Lung (tissue), 12 donors: Measurements from ENCODE around the gene TMEM9. TPM values are rescaled to one million over a fixed set of nuclear protein-coding genes. Genes with fewer than 3 reads are reported as not detected.

Experiments
- ATAC-seq: fragments of 200-7000 bp; cut with Tn5 transposase; one replicate; pipeline ENCODE4 v1.9.1; 2020; ENCODE audit warnings: moderate number of reproducible peaks; ENCODE audit not compliant: insufficient read depth, low FRiP score
- DNase-seq, 3 donors: peaks; one replicate each; pipeline ENCODE4 v3.0.0-alpha.2; 2013 to 2017
- H3K27ac ChIP-seq, 2 donors: one replicate each; pipeline ENCODE4 v1.5.1; 2013; ENCODE audit warnings: mild to moderate bottlenecking in 2 of 2, moderate library complexity in 2 of 2, control low read depth in 1 of 2, inconsistent platforms in 1 of 2, low read depth in 1 of 2, low read length in 1 of 2
- H3K27me3 ChIP-seq, 3 donors: one replicate each; pipeline ENCODE4 v1.5.1; 2013; ENCODE audit warnings: low read length in 2 of 3; ENCODE audit not compliant: control insufficient read depth in 3 of 3, insufficient read depth in 3 of 3
- H3K36me3 ChIP-seq, 4 donors: one replicate each; pipeline ENCODE4 v1.5.1; 2013; ENCODE audit warnings: low read length in 4 of 4, mild to moderate bottlenecking in 1 of 4, moderate library complexity in 1 of 4; ENCODE audit not compliant: control insufficient read depth in 4 of 4, insufficient read depth in 4 of 4
- H3K4me1 ChIP-seq, 5 donors: one replicate each; pipeline ENCODE4 v1.5.1; 2013; ENCODE audit warnings: low read length in 5 of 5, mild to moderate bottlenecking in 2 of 5, moderate library complexity in 1 of 5; ENCODE audit not compliant: control insufficient read depth in 5 of 5, insufficient read depth in 5 of 5
- H3K4me3 ChIP-seq: one replicate; pipeline ENCODE4 v1.5.1; 2013; ENCODE audit warnings: mild to moderate bottlenecking, control low read depth, moderate library complexity
- H3K9ac ChIP-seq, 2 donors: one replicate each; pipeline ENCODE4 v1.5.1; 2013; ENCODE audit warnings: low read length in 2 of 2, control low read depth in 1 of 2; ENCODE audit not compliant: insufficient read depth in 1 of 2
- H3K9me3 ChIP-seq, 4 donors: one replicate each; pipeline ENCODE4 v1.5.1; 2013; ENCODE audit warnings: low read length in 3 of 4, mild to moderate bottlenecking in 1 of 4, moderate library complexity in 1 of 4; ENCODE audit not compliant: control insufficient read depth in 4 of 4, insufficient read depth in 3 of 4
- CTCF ChIP-seq: IDR thresholded peaks from 2 replicates; pipeline ENCODE4 v1.5.1; 2012; ENCODE audit warnings: mild to moderate bottlenecking; ENCODE audit errors: control extremely low read depth, extremely low read depth
- WGBS, 2 donors: extraction: QIAGEN DNeasy Blood & Tissue Kit; methylation state at CpG; one replicate each; pipeline ENCODE4 v1.1.7; 2013; 5-methylcytosine and 5-hydroxymethylcytosine counted together
- polyA plus RNA-seq, 2 donors: library from polyadenylated mRNA; stranded (reverse); fragments of 200-250 nt; gene quantifications; one replicate each; pipeline ENCODE4 v1.2.1, GENCODE V29; 2013
- total RNA-seq, 2 donors: library from RNA; depleted of rRNA in 1 of 2; stranded (reverse); fragments of >200 nt in 1 of 2; gene quantifications; one replicate each; pipeline ENCODE4 v1.2.1, GENCODE V29; 2014 to 2021
- donor health status: control.
- donor health status: control.
- donor health status: Bipolar disorder and iron deficiency.
- donor health status: healthy.
- donor health status: DM: yes; HTN: yes; CAD: no.

Gene TMEM9
- total and polyA plus RNA-seq, 4 donors: 64.8 to 89.7 (median 77.6) TPM

- Histone ChIP-seq H3K4me1 (peaks cover 0 to 16% (median 0%) of the 10 kb centered on the region in 5 donors), H3K4me3 (no peak overlapping the region), H3K27ac (no peak overlapping the region), H3K9ac (no peak overlapping the region), H3K9me3 (no peaks in the 10 kb centered on the region), H3K36me3 (no peaks in the 10 kb centered on the region), H3K27me3 (no peaks in the 10 kb centered on the region)
- ATAC-seq: no peak
- TF ChIP-seq CTCF: no peak
- no peak for DNase-seq
- 81 to 84% methylated on average over 5 of the region's 5 CpGs for WGBS, 2 donors
Measured at GRCh38 chr1:201098992-201099677, 55.1 kb downstream of the TMEM9 start.

GRCh38 chr1:201096977-201097856 is 57.1 kb downstream of the TMEM9 start:
- no peak for ATAC-seq
- H3K9ac ChIP-seq: no peak overlapping the region
- 85 to 94% methylated on average over 17 of the region's 17 CpGs for WGBS, 2 donors

GRCh38 chr1:201096041-201096461 is 58.2 kb downstream of the TMEM9 start:
- WGBS, 2 donors: 80 to 85% methylated on average over 5 of the region's 5 CpGs
- Histone ChIP-seq H3K9ac (no peak overlapping the region), H3K4me1 (peaks cover 0 to 16% (median 0%) of the 10 kb centered on the region in 5 donors), H3K4me3 (no peak overlapping the region), H3K9me3 (no peaks in the 10 kb centered on the region), H3K27me3 (no peaks in the 10 kb centered on the region), H3K36me3 (no peaks in the 10 kb centered on the region), H3K27ac (no peak overlapping the region)
- ATAC-seq (no peak), DNase-seq (no peak)
- no peak for TF ChIP-seq CTCF

More at GRCh38 chr1:201096977-201097856, 57.1 kb downstream of the TMEM9 start:
- no peaks in the 10 kb centered on the region for H3K36me3 ChIP-seq
- no peaks in the 10 kb centered on the region for H3K27me3 ChIP-seq
- no peak overlapping the region for H3K27ac ChIP-seq
- peak in 2 of 3 donors; percentile 42 to 49 for DNase-seq
- peaks cover 0 to 12% (median 0%) of the 10 kb centered on the region in 5 donors for H3K4me1 ChIP-seq
- no peak overlapping the region for H3K4me3 ChIP-seq
- TF ChIP-seq CTCF: no peak
- H3K9me3 ChIP-seq: no peaks in the 10 kb centered on the region
